GM18861 (cell line): ENCODE results near the gene FKBP8.

Experiments used
- ATAC-seq: cut with Tn5 transposase; IDR thresholded peaks from one replicate; pipeline ENCODE4 v1.9.1; 2021; ENCODE audit not compliant: unreplicated experiment

The FKBP8 gene

DNA sequence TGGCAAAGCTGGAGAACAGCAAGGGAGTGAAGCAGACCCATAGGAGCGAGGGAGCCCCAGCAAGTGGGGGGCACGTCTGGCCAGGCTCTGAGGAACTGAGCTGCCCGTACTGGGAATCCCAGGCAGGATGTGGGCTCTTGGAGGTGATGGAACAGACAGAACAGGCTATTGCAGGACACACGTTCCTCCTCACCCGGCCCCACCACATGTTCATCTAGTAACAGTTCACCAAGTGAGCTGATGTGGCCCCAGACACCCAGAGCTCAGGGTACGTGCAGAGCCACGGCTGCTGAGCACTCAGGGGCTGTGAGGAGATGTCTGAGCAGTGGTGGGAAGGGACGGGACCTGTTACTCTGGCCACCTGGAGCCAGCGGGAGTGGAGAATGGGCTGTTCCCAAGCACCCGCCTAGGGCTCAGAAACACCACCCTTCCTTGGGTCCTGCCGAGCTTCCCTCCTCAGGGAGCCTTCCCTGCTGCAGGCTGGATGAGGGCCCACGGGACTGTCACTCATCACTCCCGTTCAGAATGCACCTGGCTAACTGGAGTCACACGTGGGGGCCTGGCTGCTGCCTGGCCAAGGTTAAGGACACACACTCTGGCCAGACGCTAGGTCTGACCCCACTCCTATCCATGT is 39.9 kb downstream of the FKBP8 start:
- ATAC-seq: no peak

DNA sequence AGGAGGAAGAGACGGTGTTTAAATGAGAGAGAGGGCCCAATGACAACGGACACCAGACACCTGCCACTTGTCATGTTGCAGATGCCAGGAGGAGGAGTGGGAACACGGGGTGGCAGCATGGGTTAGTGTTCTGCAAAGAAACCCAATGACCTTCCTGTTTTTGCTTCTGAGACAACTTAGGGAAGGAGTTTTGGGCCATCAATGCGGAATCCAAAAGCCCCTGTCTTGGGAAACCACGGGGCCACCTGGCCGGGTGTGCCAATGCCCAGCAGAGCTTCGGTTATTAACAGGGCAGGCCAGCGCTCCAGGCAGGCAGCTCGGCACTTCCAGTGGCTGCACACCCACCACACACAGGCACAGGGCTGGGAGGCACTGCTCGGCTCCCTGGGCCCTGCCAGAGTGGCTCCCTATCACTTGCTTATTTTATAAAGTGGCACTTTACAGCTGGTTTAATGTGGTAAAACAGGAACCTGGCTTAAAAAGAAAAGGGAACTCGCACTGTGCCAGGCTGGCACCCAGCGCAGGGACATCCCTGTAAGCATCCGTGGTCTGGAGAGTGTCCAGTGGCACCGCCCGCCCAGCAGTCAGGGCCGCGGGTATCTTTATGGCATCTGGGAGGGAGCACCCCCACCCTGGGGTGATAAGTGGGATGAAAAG is 40.6 kb downstream of the FKBP8 start:
- ATAC-seq: no peak

DNA sequence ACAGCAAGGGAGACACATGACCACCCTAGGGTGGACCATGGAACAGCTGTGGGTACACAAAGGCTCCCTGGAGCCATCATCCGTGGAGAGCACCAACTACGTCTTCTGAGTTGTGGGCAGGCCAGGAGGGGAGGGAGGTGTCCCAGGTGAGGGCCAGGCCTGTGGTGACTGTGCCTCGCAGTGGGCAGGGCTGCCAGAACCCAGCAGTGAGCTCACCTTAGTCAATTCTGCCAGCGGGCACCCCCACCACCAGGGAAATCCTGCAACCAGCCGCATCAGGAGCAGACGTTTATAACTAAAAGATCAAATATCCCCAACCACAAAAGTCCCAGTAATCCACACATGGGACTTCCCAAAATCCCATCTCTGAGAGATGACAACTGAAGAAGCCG is 41.1 kb downstream of the FKBP8 start:
- no peak for ATAC-seq

DNA sequence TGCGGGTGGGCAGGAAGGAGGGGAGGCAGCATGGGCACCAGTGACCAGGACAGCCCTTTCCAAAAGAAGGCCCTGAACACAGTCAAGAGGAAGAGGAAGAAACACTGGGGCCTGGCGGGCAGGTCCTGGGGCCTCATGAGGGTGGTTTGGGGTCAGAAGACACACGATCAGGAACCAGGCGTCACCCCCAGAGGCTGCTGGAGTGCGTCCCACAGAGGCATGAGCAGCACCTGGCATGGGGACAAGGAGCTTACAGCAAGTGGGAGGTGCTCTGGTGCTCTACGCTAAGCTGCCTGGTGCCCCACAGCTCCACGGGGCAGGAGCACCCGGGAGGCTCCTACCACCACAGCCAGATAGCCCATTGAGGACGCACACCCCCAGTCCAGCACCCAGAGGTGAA is 41.5 kb downstream of the FKBP8 start:
- no peak for ATAC-seq

DNA sequence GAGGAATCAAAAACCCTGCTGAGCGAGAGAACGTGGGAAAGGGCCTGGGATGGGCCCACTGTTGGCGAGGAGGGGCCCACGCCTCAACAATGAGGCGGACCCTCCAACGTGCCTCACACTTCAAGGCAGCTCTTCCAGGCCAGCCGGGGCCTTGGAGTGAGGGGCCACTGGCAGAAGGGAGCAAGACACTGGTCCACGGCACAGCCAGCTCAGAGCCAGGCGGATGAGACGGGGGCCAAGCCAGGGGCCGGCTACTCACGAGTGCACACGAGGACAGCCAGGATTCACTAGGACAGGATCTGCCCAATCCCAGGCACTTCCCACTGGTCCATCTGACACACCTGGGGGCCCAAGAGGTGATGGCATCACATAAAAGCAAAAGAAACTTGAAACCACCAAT is 42.0 kb downstream of the FKBP8 start:
- no peak for ATAC-seq

DNA sequence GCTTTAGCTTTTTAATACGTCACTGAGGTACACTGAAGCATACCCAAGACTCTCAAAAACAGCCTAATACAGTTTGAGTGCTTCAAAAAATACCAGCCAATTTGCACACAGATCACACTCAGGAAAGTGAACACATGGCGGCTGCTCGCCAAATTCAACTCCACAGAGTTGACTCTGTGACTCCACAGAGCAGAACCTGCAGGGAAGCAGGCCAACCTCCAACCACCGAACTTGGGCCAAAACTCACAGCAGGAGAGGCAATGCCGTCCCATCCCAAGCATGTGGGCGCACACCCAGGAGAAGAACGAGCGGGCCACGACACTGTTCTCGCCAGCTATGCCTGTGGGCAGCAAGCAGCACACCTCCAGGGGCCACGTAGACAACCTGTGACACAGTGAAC is 42.6 kb downstream of the FKBP8 start:
- no peak for ATAC-seq

DNA sequence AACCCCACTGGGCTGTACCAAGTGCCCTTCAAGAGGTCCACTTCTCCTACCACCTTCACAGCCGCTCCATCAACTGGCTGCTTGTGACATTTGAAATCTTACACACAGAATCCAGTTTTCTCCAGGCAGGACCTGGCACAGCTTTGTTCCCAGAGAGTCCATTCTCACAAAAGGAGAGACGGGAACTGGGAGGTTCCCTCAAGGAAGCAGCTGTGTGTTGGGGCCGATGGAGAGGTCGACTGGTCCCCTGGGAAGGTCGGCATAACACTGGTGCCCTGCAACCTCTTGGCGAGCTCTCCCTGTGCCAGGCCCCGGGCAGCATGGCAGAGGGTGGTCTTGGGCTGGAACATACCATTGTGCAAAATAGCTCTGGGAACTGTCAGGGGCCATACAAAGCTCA is 43.0 kb downstream of the FKBP8 start:
- ATAC-seq: no peak

DNA sequence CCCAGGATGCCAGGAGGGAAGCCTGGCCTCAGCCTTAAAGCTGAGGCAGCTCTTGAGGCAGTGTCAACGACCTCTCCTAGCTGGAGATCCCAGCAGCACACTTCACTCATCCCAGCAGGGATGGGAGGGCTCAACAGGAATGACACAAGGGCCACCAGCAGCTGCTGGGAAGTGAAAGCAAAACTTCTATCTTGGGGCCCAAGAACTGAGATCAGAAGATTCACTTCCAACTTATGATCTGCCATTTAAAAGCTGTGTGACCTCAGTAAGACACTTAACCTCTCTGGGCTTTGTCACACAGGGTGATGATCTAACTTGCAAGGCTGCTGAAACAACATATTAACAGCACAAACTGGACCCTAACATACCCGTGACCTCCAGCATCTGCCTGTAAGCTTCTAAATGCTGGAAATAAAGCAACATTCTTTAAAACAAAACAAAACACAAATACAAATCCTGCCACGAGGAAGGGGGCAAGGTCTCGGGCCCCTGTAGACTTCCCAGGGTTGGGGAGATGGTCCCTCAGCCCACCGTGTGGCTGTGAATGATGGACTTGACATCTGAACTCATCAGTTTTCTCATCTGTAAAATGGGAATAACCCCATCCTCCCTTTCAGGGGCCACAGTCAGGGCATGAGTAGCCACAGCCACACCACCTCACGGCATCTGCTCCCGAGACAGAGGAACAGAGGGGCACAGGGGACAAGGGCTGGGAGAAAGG is 44.2 kb downstream of the FKBP8 start:
- ATAC-seq: no peak

DNA sequence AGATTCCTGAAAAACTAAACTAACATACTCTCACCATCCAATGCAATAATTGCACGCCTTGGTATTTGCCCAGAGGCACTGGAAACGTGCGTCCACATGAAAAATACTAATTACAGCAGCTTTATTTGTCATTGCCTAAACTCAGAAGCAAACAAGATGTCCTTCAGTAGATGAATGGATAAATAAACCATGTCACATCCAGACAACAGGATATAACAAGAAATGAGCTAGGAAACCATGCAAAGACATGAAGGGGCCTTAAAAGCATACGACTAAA is 46.5 kb downstream of the FKBP8 start:
- ATAC-seq: no peak

DNA sequence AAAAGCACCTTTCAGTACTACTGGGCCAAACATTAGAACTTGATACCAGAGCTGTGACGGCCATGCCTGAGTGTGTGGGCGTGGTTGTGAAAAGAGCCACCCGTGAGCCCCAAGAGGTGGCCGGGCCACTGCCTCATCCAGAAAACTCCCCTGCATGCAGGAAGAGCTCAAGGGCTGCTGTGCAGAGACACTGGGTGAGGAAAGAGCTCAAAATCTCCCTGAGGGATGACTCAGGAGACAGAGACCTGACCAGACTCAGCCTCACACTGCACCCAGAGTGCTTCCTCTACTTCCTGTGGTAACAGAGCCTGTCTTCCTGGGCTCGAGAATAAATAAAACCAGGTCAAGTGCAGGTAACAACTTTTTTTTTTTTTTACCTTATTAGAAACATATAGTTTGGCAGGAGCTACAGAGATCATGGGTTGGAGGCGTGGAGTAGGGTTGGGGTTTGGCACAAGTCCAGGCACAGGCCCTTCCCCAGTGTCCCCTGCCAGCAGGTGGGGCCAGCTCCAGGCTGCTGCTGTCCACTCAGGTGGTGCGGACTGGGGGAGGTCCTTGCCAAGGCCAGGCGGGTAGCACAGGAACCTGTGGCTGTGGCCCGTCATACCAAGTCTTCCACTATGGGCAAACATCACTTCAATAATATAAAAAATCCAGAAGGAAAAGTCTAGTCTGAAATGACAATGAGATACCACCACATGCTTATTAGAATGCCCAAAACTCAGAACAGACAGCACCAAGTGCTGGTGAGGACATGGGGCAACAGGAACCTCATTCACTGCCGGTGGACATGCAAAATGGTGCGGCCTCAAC is 47.0 kb downstream of the FKBP8 start:
- no peak for ATAC-seq

DNA sequence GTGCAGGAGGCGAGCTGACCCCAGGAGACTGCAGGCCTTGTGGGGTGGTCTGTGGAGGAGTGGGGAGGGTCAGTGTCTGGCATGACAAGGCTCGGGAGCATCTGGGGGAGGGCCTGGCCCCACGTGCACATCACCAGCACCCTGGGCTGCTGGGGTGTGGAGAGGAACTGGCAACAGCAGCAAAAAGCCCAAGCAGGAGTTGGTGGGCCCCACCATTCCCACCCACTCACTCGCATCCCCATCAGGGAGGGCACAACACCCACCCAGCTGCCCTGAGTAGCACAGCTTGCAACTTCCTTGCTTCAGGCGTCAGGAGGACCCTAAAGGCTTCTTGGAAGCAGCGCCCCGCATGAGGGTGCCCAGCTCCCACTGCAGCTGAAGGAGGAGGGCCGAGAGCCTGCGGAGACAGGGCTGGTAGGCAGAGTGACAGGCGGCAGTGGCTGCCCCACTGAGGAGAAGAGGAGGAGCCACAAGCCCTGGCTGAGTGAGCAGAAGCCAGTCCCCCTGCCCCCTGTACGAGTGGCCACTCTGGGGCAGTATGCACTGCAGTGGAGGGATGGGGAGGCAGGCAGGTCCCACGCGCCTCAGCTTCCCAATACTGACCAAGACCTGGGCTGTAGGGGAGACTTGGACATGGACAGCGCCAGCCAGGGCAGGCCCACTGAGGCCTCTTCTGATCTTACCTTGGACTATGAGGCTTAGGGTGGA is 48.0 kb downstream of the FKBP8 start:
- no peak for ATAC-seq

DNA sequence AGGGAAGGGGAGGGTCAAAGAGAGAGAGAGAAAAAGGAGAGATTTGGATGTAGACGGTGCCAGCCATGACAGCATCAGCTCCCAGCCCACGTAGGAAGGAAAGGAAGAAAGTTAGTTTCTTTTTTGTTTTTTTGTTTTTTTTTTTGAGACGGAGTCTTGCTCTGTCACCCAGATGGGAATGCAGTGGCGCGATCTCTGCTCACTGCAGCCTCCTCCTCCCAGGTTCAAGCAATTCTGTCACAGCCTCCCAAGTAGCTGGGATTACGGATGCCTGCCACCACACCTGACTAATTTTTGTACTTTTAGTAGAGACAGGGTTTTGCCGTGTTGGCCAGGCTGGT is 49.1 kb downstream of the FKBP8 start:
- no peak for ATAC-seq

DNA sequence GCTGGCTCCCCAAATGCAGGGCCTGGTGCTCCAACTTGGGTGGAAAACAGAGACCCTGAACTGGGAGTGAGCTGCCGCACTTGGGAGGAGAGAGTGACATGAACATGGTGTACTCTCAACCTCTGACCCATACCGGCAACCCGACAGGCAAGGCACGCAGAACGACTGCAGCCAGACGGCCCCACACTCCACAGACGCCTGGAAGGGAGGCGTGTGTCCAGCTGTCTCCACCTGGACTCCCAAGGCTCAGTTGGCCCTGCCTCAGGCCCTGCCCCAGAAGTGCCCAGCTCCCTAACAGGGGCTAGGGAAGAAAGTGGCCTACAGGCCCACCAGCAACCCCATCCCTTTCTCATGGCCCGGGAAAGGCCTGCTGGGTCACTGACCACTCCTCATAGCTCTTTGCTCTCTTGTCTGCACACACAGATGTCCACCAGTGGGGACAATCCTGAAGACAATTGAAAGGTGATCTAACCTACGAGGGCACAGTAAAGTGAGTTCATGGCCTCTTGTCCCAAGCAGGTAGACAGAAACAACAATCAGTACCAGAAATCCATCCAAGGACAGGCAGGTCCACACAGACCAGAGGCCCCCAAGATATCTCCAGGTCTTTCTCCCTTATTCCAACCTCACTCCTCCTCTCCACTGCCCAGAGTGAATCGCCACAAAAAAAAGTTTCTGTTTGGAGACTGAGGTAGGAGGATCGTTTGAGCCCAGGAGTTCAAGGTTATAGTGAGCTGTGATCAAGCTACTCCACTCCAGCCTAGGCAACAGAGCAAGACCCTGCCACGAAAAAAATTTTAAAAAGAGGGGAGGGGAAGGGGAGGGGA is 49.7 kb downstream of the FKBP8 start:
- no peak for ATAC-seq

DNA sequence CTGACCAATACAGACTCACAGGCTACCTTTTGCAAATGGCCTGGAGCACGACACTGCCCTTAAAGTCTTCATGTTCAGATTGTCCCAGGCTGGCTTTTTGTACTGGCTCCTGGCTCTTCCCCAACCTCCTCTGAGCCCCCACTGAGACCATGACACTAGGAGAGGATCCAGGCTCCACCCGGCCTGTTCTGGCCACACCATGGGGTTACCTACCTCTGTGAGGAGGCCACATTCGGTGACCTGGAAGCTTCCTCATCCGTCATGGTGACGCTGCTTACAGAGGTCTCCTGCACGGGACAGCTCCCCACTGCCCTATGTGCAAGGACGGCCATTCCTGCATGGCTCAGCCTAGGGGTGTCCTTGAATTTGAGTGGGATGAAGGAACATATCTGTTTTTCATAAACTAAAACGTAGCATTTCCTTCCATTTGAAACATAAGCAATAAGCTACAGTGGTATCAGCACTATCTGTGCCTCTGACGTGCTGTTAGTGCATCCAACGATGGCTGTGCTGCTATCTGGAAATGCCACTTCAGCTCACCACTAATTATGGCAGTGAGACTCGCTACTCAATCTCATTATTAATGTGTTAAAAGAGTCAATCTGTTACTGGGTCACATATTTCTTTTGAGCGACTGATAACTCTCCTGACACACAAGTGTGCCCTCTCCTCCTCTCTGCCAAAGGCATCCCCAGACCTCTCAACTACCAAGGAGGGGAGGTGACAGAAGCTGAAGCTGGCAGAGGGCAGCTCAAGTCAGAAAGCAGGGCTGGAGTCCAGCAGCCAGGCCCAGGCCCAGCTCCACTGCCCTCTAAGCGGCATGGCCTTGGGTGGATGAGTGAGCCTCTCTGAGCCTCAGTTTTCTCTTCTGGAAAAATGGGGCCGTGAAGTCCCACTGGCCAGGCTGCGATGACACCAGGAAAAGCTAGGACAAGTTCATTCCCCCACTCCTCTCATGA is 51.1 kb downstream of the FKBP8 start:
- ATAC-seq: no peak

DNA sequence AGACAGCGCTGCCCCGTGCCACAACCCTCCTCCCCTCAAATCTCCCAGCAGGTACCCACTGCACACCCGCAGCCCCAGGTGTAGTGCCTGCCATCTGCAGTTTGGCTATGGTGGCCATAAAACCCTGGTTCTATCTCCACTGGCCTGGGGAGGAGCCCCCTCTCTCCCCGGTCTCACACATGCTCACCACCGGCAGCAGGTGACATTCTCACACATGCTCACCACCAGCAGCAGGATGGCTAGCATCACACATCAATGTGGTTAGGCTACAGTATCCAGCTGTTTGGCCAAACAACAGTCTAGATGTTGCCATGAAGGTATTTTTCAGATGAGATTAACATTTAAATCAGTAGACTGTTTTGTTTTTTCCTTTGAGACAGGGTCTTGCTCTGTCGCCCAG is 52.6 kb downstream of the FKBP8 start:
- ATAC-seq: no peak

DNA sequence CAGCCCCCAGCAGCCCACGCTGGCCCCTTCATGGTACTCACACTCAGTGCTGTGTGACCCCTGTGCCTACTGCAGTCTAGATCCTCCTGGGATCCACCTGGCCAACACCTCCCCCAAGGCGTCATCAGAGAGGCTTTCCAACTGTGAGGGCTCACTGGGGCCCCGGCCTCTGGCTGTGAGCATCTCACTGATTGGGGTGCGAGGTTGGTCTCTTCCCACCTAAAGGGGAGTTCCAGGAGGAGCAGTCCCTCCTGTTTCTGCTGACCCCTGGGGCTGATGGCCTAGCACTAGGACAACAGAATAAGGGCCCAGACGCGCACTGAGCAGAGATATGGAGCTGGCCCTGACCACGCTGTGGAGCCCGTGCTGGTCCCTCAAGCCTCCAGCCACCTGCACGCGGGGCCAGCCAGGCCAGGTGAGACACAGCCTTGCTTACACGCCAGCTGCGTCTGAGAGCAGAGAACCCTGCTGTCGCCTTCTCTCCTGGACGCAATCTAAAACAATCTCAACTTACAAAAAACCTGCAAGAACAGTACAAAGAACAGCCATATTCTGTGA is 53.7 kb downstream of the FKBP8 start:
- no peak for ATAC-seq

DNA sequence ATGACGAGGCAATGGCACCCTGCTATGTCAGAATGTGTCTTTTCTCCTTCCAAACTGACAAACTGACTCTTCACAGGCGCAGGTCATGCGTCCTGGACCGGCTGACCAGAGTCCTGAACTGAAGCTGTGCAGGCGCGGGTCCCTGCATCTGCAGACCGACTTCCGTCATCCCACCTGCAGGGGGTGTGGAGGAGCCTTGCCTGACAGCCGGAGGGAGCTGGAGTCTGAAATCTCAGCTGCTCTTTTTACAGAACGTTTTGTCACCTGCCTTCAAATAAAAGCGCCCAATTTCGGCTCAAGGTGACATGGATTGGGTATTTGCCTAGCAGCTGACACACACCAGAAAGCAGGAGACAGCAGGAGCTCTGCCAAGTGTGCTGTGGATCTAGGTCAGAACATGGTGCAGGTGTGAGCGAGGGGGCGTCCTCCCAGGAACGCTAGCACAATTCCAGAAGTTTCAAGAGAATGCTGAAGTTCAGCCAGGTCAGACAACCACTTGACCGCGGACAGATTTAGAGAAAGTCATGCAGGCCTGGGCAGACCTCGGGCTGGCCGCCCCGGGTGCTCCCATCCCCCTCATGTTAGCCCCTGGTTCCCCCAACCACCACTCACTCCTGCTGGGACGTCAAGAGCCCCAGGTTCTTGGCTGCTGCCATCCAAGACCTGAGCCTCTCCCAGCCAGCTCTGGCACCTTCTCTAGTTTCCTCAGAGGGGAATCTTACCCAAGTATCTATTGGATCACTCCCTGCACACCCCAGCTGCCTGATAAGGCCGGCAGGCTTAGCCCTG is 54.3 kb downstream of the FKBP8 start:
- ATAC-seq: no peak

DNA sequence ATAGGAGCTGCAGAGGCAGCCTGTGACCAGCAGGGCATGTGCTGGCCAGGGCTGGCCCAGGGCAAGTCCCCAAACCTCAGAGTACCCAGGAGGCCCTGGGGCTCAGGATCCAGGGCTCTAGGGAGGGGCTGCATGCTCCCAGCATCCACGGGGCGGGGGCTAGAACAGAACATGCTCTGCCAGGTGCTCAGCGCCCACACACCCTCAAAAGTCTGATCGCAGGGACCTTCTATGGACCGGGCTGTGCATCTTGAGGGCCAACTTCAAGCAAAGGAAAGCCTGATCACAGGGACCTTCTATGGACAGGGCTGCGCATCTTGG is 55.0 kb downstream of the FKBP8 start:
- no peak for ATAC-seq
